Right cardiac atrium (tissue), 5 donors: ENCODE data around the gene MAG. TPM values are rescaled to one million over a fixed set of nuclear protein-coding genes. Genes with fewer than 3 reads are reported as not detected.

Experiments
- ATAC-seq, 2 donors: fragments of 200-7000 bp; cut with Tn5 transposase; one replicate each; pipeline versions ENCODE4 v1.8.0 to v1.9.1; 2020; ENCODE audit warnings: moderate library complexity in 2 of 2, mild to moderate bottlenecking in 1 of 2
- DNase-seq, 3 donors: peaks; one replicate each; pipeline ENCODE4 v3.0.0-alpha.2; 2020
- H3K27ac ChIP-seq: one replicate; pipeline ENCODE4 v1.5.1; 2013; ENCODE audit warnings: mild to moderate bottlenecking, low read length, control low read depth, moderate library complexity
- H3K27me3 ChIP-seq: one replicate; pipeline ENCODE4 v1.6.1; 2013; ENCODE audit not compliant: control insufficient read depth, insufficient read depth
- H3K4me1 ChIP-seq: one replicate; pipeline ENCODE4 v1.6.1; 2013; ENCODE audit warnings: low read length; ENCODE audit not compliant: control insufficient read depth, insufficient read depth
- H3K4me3 ChIP-seq: one replicate; pipeline ENCODE4 v1.5.1; 2013; ENCODE audit warnings: low read length, control low read depth
- H3K9me3 ChIP-seq: one replicate; pipeline ENCODE4 v1.6.1; 2013; ENCODE audit warnings: low read length; ENCODE audit not compliant: control insufficient read depth
- WGBS: extraction: QIAGEN DNeasy Blood & Tissue Kit; methylation state at CpG from one replicate; pipeline ENCODE4 v1.1.7; 2013; 5-methylcytosine and 5-hydroxymethylcytosine counted together
- intact Hi-C, 4 donors: fragments of 100-400 bp; cut with DNase I; formaldehyde crosslinking; loops; one replicate each; pipeline versions ENCODE4 v1.11.0 to v1.14.0; 2022 to 2023
- polyA plus RNA-seq: library from polyadenylated mRNA; stranded (reverse); fragments of 200-250 nt; gene quantifications from one replicate; pipeline ENCODE4 v1.2.3, GENCODE V29; 2013
- total RNA-seq, 4 donors: library from RNA; stranded (reverse); fragmentation: NEBNext Ultra II Directional; extraction: Animal tissue kit (Norgen Biotek cat#: 25700); gene quantifications; one replicate each; pipeline ENCODE4 v1.2.1, GENCODE V29; 2021
- donor health status: healthy with polysubstance abuse.
- donor health status: DM: no; HTN: yes; CAD: no.
- donor health status: DM: no; HTN: no; CAD: no.
- donor health status: DM: no; HTN: yes; CAD: no; lungs with severe emphysema.
- donor health status: DM: yes; HTN: yes; CAD: no.

Gene MAG
- total and polyA plus RNA-seq, 5 donors: 1.3 TPM; not detected in 4

GRCh38 chr19:35349614-35350521, 57.9 kb downstream of the MAG start:
- H3K27me3 ChIP-seq: no peaks in the 10 kb centered on the region
- H3K4me3 ChIP-seq: no peak overlapping the region
- ATAC-seq: no peak
- 80% methylated on average over 17 of the region's 17 CpGs for WGBS
- intact Hi-C loops: loop anchor here (5.0 to 10.0 kb wide), 4 partner anchors 115 to 145 kb away; partner anchors contain the start of gene KRTDAP (in 2 of the 4)
- H3K9me3 ChIP-seq: no peaks in the 10 kb centered on the region
- no peaks in the 10 kb centered on the region for H3K4me1 ChIP-seq
- H3K27ac ChIP-seq: no peak overlapping the region
- DNase-seq: no peak

- H3K27ac ChIP-seq: no peak overlapping the region
- intact Hi-C loops: loop anchor here (5.0 to 10.0 kb wide), 4 partner anchors 114 to 144 kb away; partner anchors contain the start of gene KRTDAP (in 2 of the 4)
- no peak for ATAC-seq
- H3K9me3 ChIP-seq: no peaks in the 10 kb centered on the region
- no peak overlapping the region for H3K4me3 ChIP-seq
- 84% methylated on average over 7 of the region's 7 CpGs for WGBS
- H3K4me1 ChIP-seq: no peaks in the 10 kb centered on the region
- no peak for DNase-seq
- H3K27me3 ChIP-seq: no peaks in the 10 kb centered on the region
These were observed 58.6 kb downstream of the MAG start for GRCh38 chr19:35350591-35350990.

GRCh38 chr19:35351411-35352176, 59.6 kb downstream of the MAG start:
- no peak overlapping the region for H3K27ac ChIP-seq
- H3K4me1 ChIP-seq: no peaks in the 10 kb centered on the region
- intact Hi-C loops: loop anchor here (2.0 to 10.0 kb wide), 6 partner anchors 113 to 143 kb away; partner anchors contain the start of gene KRTDAP (in 2 of the 4)
- no peak overlapping the region for H3K4me3 ChIP-seq
- ATAC-seq (peak in 1 of 2 donors; percentile 19), DNase-seq (peak in 1 of 3 donors; percentile 52)
- no peaks in the 10 kb centered on the region for H3K9me3 ChIP-seq
- no peaks in the 10 kb centered on the region for H3K27me3 ChIP-seq
- WGBS: 93% methylated on average over 47 of the region's 47 CpGs

- H3K27ac ChIP-seq: no peak overlapping the region
- intact Hi-C loops: loop anchor here (2.0 to 10.0 kb wide), 6 partner anchors 113 to 143 kb away; partner anchors contain the start of gene KRTDAP (in 2 of the 4)
- H3K27me3 ChIP-seq: no peaks in the 10 kb centered on the region
- no peak overlapping the region for H3K4me3 ChIP-seq
- ATAC-seq: no peak
- DNase-seq: no peak
- whole genome bisulfite sequencing: 82% methylated on average over 18 of the region's 18 CpGs
- no peaks in the 10 kb centered on the region for H3K9me3 ChIP-seq
- H3K4me1 ChIP-seq: no peaks in the 10 kb centered on the region
These were observed 60.2 kb downstream of the MAG start for GRCh38 chr19:35352177-35352447.

GRCh38 chr19:35352448-35353304, 60.7 kb downstream of the MAG start:
- WGBS: 28% methylated on average over 32 of the region's 32 CpGs
- DNase-seq (peak; percentile 52 to 71 (median 68)), ATAC-seq (peak; percentile 58 to 72)
- H3K27me3 ChIP-seq: no peaks in the 10 kb centered on the region
- intact Hi-C loops: loop anchor here (2.0 to 10.0 kb wide), 6 partner anchors 112 to 142 kb away; partner anchors contain the start of gene KRTDAP (in 2 of the 4)
- H3K9me3 ChIP-seq: no peaks in the 10 kb centered on the region
- no peak overlapping the region for H3K27ac ChIP-seq
- H3K4me1 ChIP-seq: no peaks in the 10 kb centered on the region
- no peak overlapping the region for H3K4me3 ChIP-seq

- Histone ChIP-seq H3K27ac (no peak overlapping the region), H3K4me1 (no peaks in the 10 kb centered on the region), H3K4me3 (no peak overlapping the region), H3K9me3 (no peaks in the 10 kb centered on the region), H3K27me3 (no peaks in the 10 kb centered on the region)
- ATAC-seq (no peak), DNase-seq (peak in 1 of 3 donors; percentile 34)
- 74% methylated on average over 9 of the region's 9 CpGs for WGBS
- intact Hi-C loops: loop anchor here (2.0 to 10.0 kb wide), 6 partner anchors 111 to 141 kb away; partner anchors contain the start of gene KRTDAP (in 2 of the 4)
These were observed 61.7 kb downstream of the MAG start for GRCh38 chr19:35353635-35354034.

GRCh38 chr19:35354898-35355297, 62.9 kb downstream of the MAG start:
- Histone ChIP-seq H3K4me1 (no peaks in the 10 kb centered on the region), H3K9me3 (no peaks in the 10 kb centered on the region), H3K4me3 (no peak overlapping the region), H3K27me3 (no peaks in the 10 kb centered on the region), H3K27ac (no peak overlapping the region)
- ATAC-seq (no peak), DNase-seq (peak in 1 of 3 donors; percentile 6)
- intact Hi-C loops: loop anchor here (5.0 to 10.0 kb wide), 4 partner anchors 110 to 140 kb away; partner anchors contain the start of gene KRTDAP (in 2 of the 4)
- WGBS: 88% methylated on average over 8 of the region's 8 CpGs

GRCh38 chr19:35355791-35356460, 64.0 kb downstream of the MAG start:
- no peak for ATAC-seq
- H3K27me3 ChIP-seq: no peaks in the 10 kb centered on the region
- H3K9me3 ChIP-seq: no peaks in the 10 kb centered on the region
- DNase-seq: peak in 1 of 3 donors; percentile 15
- 49% methylated on average over 6 of the region's 6 CpGs for WGBS
- H3K4me3 ChIP-seq: no peak overlapping the region
- H3K27ac ChIP-seq: no peak overlapping the region
- intact Hi-C loops: loop anchor here in 2 of 4 donors (10.0 kb wide), 2 partner anchors 109 to 139 kb away; partner anchors contain the start of gene KRTDAP (in 1 of the 2)
- H3K4me1 ChIP-seq: no peaks in the 10 kb centered on the region

GRCh38 chr19:35357867-35358573, 66.1 kb downstream of the MAG start, which contains the start of gene FFAR3:
FFAR3 (plus strand) TSS chr19:35358460; CDS start chr19:35358891, 431 bp downstream.
- Histone ChIP-seq H3K27ac (no peak within 1 kb of the TSS), H3K27me3 (no peaks in the 10 kb centered on the region), H3K4me1 (no peaks in the 10 kb centered on the region), H3K9me3 (no peaks in the 10 kb centered on the region), H3K4me3 (no peak within 1 kb of the TSS)
- DNase-seq (peak; percentile 55 to 70 (median 65)), ATAC-seq (peak; percentile 56 to 69)
- intact Hi-C loops: loop anchor here in 2 of 4 donors (10.0 kb wide), 2 partner anchors 107 to 137 kb away; partner anchors contain the start of gene KRTDAP (in 1 of the 2)
- 36% methylated on average over 18 of the region's 18 CpGs for WGBS
